ENCODE measurements around the gene HSD17B1. TPM values are rescaled to one million over a fixed set of nuclear protein-coding genes. Genes with fewer than 3 reads are reported as not detected.

The HSD17B1 gene
- total RNA-seq, 3 donors from 2014 or later: 1.2 to 5.6 (median 1.8) TPM

- intact Hi-C loops (cut with DNase I; ENCODE audit: low total_unique reads): loop anchor here (1.0 kb wide), 1 partner anchor 13 kb away; the partner anchor contains the start of genes RETREG3 and TUBG1
- TF ChIP-seq POLR2A (IDR thresholded peaks at IDR 0.05) (no peak), POLR2AphosphoS5 (IDR thresholded peaks at IDR 0.05) (no peak)
- TF ChIP-seq, protein P1, sequence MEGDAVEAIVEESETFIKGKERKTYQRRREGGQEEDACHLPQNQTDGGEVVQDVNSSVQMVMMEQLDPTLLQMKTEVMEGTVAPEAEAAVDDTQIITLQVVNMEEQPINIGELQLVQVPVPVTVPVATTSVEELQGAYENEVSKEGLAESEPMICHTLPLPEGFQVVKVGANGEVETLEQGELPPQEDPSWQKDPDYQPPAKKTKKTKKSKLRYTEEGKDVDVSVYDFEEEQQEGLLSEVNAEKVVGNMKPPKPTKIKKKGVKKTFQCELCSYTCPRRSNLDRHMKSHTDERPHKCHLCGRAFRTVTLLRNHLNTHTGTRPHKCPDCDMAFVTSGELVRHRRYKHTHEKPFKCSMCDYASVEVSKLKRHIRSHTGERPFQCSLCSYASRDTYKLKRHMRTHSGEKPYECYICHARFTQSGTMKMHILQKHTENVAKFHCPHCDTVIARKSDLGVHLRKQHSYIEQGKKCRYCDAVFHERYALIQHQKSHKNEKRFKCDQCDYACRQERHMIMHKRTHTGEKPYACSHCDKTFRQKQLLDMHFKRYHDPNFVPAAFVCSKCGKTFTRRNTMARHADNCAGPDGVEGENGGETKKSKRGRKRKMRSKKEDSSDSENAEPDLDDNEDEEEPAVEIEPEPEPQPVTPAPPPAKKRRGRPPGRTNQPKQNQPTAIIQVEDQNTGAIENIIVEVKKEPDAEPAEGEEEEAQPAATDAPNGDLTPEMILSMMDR (IDR thresholded peaks at IDR 0.05): no peak
Observed at GRCh38 chr17:42596386-42596785, 43.7 kb downstream of the HSD17B1 start.

DNA sequence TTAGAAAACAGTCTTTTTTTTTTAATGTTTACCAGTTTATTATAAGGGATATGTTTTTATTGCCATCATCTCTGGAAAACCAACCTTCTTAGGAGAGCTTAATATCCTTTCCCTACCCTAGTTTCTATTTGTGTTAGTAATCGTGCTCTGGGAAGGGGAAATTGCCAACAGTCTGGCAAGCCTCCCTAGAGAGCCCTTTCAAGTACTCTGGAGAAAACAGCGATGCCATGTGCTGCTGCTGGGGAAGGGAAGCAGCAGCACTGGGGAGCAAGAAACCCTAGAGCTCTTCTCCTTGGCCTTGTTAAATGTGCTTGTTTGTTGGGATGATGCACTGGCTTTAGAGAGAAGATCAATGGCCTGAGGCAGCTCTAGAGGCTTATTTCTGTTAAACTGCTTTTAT lies 46.2 kb downstream of the HSD17B1 start:
- DNase-seq (ENCODE audit: low spot score in 2 of 2): no peak
- H3K4me1 ChIP-seq: no peaks in the 10 kb centered on the region
- intact Hi-C loops (cut with DNase I; ENCODE audit: low total_unique reads): no loop called here
- H3K27ac ChIP-seq: no peak overlapping the region
- TF ChIP-seq POLR2A (IDR thresholded peaks at IDR 0.05): no peak
- no peak for TF ChIP-seq POLR2AphosphoS5 (IDR thresholded peaks at IDR 0.05)
- TF ChIP-seq, protein P1 (IDR thresholded peaks at IDR 0.05): no peak
- no peaks in the 10 kb centered on the region for H3K27me3 ChIP-seq
- no peaks in the 10 kb centered on the region for H3K36me3 ChIP-seq
- H3K4me3 ChIP-seq: no peak overlapping the region
- no peaks in the 10 kb centered on the region for H3K9me3 ChIP-seq

More at GRCh38 chr17:42596386-42596785, 43.7 kb downstream of the HSD17B1 start:
- Histone ChIP-seq H3K9me3 (no peaks in the 10 kb centered on the region), H3K27me3 (no peaks in the 10 kb centered on the region), H3K4me3 (no peak overlapping the region), H3K4me1 (no peaks in the 10 kb centered on the region), H3K36me3 (no peaks in the 10 kb centered on the region), H3K27ac (no peak overlapping the region)
- DNase-seq (ENCODE audit: low spot score in 2 of 2): no peak

DNA sequence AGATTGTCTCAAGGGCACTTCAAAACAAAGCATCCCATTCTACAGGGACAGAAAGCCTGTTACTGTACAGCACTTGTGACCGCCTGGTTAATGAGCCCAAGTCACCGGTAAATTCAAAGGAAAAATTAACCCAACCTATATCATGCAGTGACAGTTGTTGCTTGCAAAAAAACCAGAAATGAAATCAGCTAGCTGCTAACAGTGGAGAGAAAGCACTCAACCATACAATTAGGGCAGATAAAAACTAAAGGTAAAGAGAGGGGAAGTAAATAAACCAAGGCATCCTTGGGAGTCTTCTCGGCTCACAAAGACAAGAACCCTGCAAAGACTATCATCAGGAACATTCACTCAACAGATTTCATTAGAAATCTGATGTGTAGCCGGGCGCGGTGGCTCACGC lies 50.6 kb downstream of the HSD17B1 start:
- Histone ChIP-seq H3K27ac (no peak overlapping the region), H3K27me3 (no peaks in the 10 kb centered on the region), H3K9me3 (no peaks in the 10 kb centered on the region), H3K36me3 (no peaks in the 10 kb centered on the region), H3K4me1 (peaks cover 0 to 6% of the 10 kb centered on the region in 2 donors), H3K4me3 (no peak overlapping the region)
- intact Hi-C loops (cut with DNase I; ENCODE audit: low total_unique reads): no loop called here
- DNase-seq (ENCODE audit: low spot score in 2 of 2): no peak
- no peak for TF ChIP-seq POLR2AphosphoS5 (IDR thresholded peaks at IDR 0.05)
- no peak for TF ChIP-seq POLR2A (IDR thresholded peaks at IDR 0.05)
- TF ChIP-seq, protein P1 (IDR thresholded peaks at IDR 0.05): no peak

Other genes with a start within 250 kb of the HSD17B1 start
- 100 to 1,000 TPM; 193 to 322 (median 238) TPM for gene STAT3, start 164.5 kb upstream of the HSD17B1 start, total RNA-seq
- gene CAVIN1, start 129.7 kb upstream of the HSD17B1 start, total RNA-seq: 100 to 1,000 TPM; 288 to 554 (median 306) TPM
- 10 to 100 TPM; 53.1 to 74.5 (median 60.0) TPM for gene ATP6V0A1, start 94.0 kb upstream of the HSD17B1 start, total RNA-seq
- 100 to 1,000 TPM in 1 of 3 donors, 10 to 100 TPM in 2; 42.9 to 101 (median 48.4) TPM for gene NAGLU, start 16.7 kb upstream of the HSD17B1 start, total RNA-seq
- gene COASY, start 9.2 kb downstream of the HSD17B1 start, total RNA-seq: 10 to 100 TPM; 21.4 to 48.1 (median 26.9) TPM
- 10 to 100 TPM; 27.2 to 49.8 (median 39.4) TPM for gene MLX, start 14.2 kb downstream of the HSD17B1 start, total RNA-seq
- gene PSMC3IP, start 24.8 kb downstream of the HSD17B1 start, total RNA-seq: 1 to 10 TPM; 3.3 to 4.2 (median 3.5) TPM
- gene RETREG3, start 56.5 kb downstream of the HSD17B1 start, total RNA-seq: 10 to 100 TPM; 58.7 to 85.8 (median 62.4) TPM
- gene TUBG1, start 56.8 kb downstream of the HSD17B1 start, total RNA-seq: 10 to 100 TPM; 20.5 to 34.4 (median 22.8) TPM
- 10 to 100 TPM; 19.2 to 27.9 (median 26.1) TPM for gene TUBG2, start 106.4 kb downstream of the HSD17B1 start, total RNA-seq
- gene PLEKHH3, start 124.1 kb downstream of the HSD17B1 start, total RNA-seq: 10 to 100 TPM; 15.4 to 32.2 (median 24.6) TPM
- gene CCR10, start 128.9 kb downstream of the HSD17B1 start, total RNA-seq: 1 to 10 TPM; 1.6 to 4.6 (median 1.9) TPM
- 1 to 10 TPM; 1.8 to 4.9 (median 3.7) TPM for gene CNTNAP1, start 129.6 kb downstream of the HSD17B1 start, total RNA-seq
- gene EZH1, start 192.1 kb downstream of the HSD17B1 start, total RNA-seq: 10 to 100 TPM; 50.8 to 91.1 (median 70.1) TPM
- gene RAMP2, start 208.3 kb downstream of the HSD17B1 start, total RNA-seq: 100 to 1,000 TPM in 1 of 3 donors, 10 to 100 TPM in 2; 17.9 to 245 (median 29.5) TPM
- gene VPS25, start 220.5 kb downstream of the HSD17B1 start, total RNA-seq: 10 to 100 TPM; 53.4 to 70.4 (median 61.9) TPM
- gene WNK4, start 227.7 kb downstream of the HSD17B1 start, total RNA-seq: 1 to 10 TPM in 1 of 3 donors, under 1 TPM in 2; 0.16 to 4.1 (median 0.66) TPM
- 10 to 100 TPM; 52.6 to 74.1 (median 72.8) TPM for gene COA3, start 245.8 kb downstream of the HSD17B1 start, total RNA-seq
- gene CNTD1, start 245.9 kb downstream of the HSD17B1 start, total RNA-seq: under 1 TPM in 1 of 3 donors, not detected in 2; 0.59 TPM

All from breast epithelium (tissue), 4 donors.